ENCODE data around the gene INTS4. TPM values are rescaled to one million over a fixed set of nuclear protein-coding genes. Genes with fewer than 3 reads are reported as not detected.
A peak's percentile ranks its signal among the peaks of the same experiment; 100 is the strongest.

INTS4 gene
- total RNA-seq, 1 donor from 2014 or later = 41.0 TPM

DNA sequence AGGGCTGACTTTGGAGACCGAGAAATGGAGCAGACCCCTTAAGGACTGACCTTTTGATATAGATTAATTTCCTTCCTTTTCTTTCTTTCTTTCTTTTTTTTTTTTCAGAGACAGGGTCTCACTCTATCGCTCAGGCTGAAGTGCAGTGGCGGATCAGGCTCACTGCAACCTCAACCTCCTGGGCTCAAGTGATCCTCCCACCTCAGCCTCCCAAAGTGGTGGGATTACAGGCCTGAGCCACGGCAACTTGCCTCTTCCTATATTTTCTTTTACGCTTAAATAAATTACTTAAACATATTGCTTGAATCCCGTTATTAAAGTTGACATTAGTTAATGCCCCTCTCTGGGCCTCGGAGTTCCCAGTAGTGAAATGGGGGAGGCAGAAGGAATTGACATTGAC lies 29.0 kb upstream of the INTS4 start:
- DNase-seq (ENCODE audit: extremely low spot score in 2 of 2) = no peak
- intact Hi-C loops (cut with DNase I) = no loop called here
- Histone ChIP-seq H3K4me1 (no peaks in the 10 kb centered on the region), H3K27me3 (no peaks in the 10 kb centered on the region), H3K4me3 (peak overlapping the region; percentile 44 to 60), H3K9me3 (no peaks in the 10 kb centered on the region), H3K27ac (no peak overlapping the region), H3K36me3 (no peaks in the 10 kb centered on the region)
- TF ChIP-seq, protein P1, sequence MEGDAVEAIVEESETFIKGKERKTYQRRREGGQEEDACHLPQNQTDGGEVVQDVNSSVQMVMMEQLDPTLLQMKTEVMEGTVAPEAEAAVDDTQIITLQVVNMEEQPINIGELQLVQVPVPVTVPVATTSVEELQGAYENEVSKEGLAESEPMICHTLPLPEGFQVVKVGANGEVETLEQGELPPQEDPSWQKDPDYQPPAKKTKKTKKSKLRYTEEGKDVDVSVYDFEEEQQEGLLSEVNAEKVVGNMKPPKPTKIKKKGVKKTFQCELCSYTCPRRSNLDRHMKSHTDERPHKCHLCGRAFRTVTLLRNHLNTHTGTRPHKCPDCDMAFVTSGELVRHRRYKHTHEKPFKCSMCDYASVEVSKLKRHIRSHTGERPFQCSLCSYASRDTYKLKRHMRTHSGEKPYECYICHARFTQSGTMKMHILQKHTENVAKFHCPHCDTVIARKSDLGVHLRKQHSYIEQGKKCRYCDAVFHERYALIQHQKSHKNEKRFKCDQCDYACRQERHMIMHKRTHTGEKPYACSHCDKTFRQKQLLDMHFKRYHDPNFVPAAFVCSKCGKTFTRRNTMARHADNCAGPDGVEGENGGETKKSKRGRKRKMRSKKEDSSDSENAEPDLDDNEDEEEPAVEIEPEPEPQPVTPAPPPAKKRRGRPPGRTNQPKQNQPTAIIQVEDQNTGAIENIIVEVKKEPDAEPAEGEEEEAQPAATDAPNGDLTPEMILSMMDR (IDR thresholded peaks at IDR 0.05) = no peak
- TF ChIP-seq POLR2AphosphoS5 (IDR thresholded peaks at IDR 0.05; ENCODE audit: insufficient read depth in 1 of 2, low read depth in 1 of 2) = no peak

DNA sequence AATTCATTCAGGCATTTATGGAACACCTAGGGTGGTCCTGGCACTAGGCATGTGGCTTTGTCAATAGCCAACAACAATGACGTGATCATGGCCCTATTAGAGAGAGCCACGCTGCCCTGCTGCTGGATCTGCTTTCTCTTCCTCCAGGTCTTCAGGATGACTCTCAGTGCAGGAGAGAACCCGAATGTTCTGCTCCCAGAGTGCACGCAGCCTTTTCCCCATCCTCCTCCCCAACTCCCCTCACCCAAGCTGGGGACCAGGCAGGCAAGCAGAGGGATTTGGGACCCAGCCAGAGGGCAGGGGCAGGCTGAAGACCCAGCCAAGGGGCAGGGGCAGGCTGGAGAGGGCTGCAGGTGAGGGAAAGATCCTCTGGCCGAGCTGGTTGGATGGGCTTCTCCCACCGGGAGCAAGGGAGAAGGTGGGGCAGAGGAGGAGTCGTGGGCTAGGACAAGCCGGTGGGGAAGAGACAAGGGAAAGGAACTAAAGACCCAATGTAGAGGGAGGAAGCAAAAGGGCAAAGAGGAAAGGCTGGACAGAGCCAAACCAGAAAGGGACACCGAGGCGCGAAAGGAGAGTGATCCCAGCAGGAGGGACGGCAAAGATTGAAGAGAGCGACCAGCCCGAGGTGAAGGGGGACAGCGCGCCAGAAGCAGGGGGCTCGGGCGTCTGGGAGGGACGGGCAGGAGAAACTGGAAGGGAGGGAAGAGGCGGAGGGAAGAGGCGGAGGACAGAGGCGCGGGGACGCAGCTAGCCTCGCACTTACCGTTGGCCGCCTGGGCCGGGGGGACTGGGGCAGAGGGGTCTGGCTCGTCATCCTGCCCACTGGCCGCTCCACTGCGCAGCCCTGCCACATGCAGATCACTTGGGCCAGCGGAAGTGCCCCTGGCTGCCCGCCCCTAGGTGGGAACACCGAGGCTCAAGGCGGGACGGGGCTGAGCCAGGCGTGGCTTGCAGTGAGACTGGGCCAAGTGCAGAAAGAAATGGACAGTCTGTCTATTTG lies 28.2 kb upstream of the INTS4 start, which contains the start of gene KCTD14:
Gene KCTD14, minus strand, starts transcription at position 880 of the 1,000 bp plus-strand sequence. Its CDS starts 27 bp downstream, at position 853.
- H3K27me3 ChIP-seq = no peaks in the 10 kb centered on the region
- TF ChIP-seq POLR2AphosphoS5 (IDR thresholded peaks at IDR 0.05; ENCODE audit: insufficient read depth in 1 of 2, low read depth in 1 of 2) = no peak
- TF ChIP-seq, protein P1 (IDR thresholded peaks at IDR 0.05) = no peak
- TF ChIP-seq POLR2A (IDR thresholded peaks at IDR 0.05) = no peak
- H3K4me1 ChIP-seq = no peaks in the 10 kb centered on the region
- no peak within 1 kb of the TSS for H3K27ac ChIP-seq
- intact Hi-C loops (cut with DNase I) = no loop called here
- peak within 1 kb of the TSS; percentile 44 to 60 for H3K4me3 ChIP-seq
- no peaks in the 10 kb centered on the region for H3K36me3 ChIP-seq
- H3K9me3 ChIP-seq = no peaks in the 10 kb centered on the region
- no peak for DNase-seq (ENCODE audit: extremely low spot score in 2 of 2)

DNA sequence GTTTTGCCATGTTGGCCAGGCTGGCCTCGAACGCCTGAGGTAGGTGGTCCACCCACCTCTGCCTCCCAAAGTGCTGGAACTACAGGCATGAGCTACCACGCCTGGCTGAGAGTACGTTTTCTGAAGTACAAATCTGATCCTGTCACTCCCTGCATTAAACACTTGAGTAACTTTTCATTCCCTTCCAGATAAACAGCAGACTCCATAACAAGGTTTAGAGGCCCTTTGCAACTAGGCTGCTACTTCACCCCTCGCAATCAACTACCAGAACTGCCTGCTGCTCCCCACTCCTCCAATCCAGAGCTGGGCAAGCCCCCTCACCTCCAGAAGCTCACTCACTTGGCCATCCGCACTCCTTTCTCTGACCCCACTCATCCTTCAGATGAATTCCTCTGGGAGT lies 27.1 kb upstream of the INTS4 start:
- intact Hi-C loops (cut with DNase I) = no loop called here
- H3K9me3 ChIP-seq = no peaks in the 10 kb centered on the region
- H3K27me3 ChIP-seq = no peaks in the 10 kb centered on the region
- TF ChIP-seq POLR2A (IDR thresholded peaks at IDR 0.05) (no peak), POLR2AphosphoS5 (IDR thresholded peaks at IDR 0.05; ENCODE audit: insufficient read depth in 1 of 2, low read depth in 1 of 2) (no peak)
- TF ChIP-seq, protein P1 (IDR thresholded peaks at IDR 0.05) = no peak
- no peak overlapping the region for H3K4me3 ChIP-seq
- H3K27ac ChIP-seq = no peak overlapping the region
- H3K36me3 ChIP-seq = no peaks in the 10 kb centered on the region
- DNase-seq (ENCODE audit: extremely low spot score in 2 of 2) = no peak
- H3K4me1 ChIP-seq = no peaks in the 10 kb centered on the region

DNA sequence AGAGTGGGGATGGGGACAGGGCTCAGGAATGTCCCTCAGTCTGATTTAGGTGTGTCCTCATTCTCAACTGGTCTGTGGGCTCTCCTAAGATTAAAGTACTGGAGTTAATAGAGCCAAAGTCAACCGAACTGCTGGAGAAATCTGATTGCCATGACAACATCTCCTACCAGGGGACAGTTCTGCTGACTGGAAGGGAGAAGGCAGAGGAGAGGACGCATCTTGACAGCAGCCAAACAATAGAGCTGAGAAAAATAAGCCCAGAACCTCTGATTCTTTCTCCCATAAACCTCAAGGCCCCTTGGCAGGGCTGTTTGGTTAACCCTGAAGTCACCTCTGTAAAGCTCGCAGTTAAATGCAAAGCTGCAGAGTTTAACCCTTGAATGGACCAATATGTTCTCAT lies 25.8 kb upstream of the INTS4 start:
- intact Hi-C loops (cut with DNase I) = no loop called here
- Histone ChIP-seq H3K4me3 (no peak overlapping the region), H3K9me3 (no peaks in the 10 kb centered on the region), H3K27me3 (no peaks in the 10 kb centered on the region), H3K36me3 (no peaks in the 10 kb centered on the region), H3K27ac (no peak overlapping the region), H3K4me1 (no peaks in the 10 kb centered on the region)
- DNase-seq (ENCODE audit: extremely low spot score in 2 of 2) = no peak
- no peak for TF ChIP-seq POLR2A (IDR thresholded peaks at IDR 0.05)
- TF ChIP-seq, protein P1 (IDR thresholded peaks at IDR 0.05) = no peak
- no peak for TF ChIP-seq POLR2AphosphoS5 (IDR thresholded peaks at IDR 0.05; ENCODE audit: insufficient read depth in 1 of 2, low read depth in 1 of 2)

DNA sequence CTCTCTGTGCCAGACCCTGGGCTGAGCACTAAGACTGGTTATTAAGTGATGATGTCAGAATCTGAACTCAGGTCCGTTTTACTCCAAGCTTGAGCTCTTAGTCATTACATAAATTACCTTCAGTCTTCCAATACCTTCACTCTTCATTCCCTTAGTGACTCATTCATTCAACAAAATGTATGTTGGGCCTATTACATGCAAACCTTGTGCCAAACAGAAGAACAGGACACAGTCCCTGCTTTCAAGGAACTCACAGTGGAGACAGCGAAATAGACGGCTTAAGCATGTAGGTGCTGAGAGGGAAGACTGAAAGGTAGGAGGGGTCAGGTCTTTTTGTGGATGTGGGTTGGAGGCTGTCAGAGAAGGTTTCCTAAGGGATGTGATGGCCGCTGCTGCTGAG lies 25.3 kb upstream of the INTS4 start:
- intact Hi-C loops (cut with DNase I) = no loop called here
- DNase-seq (ENCODE audit: extremely low spot score in 2 of 2) = no peak
- Histone ChIP-seq H3K9me3 (no peaks in the 10 kb centered on the region), H3K27me3 (no peaks in the 10 kb centered on the region), H3K27ac (no peak overlapping the region), H3K4me3 (no peak overlapping the region), H3K36me3 (no peaks in the 10 kb centered on the region), H3K4me1 (no peaks in the 10 kb centered on the region)
- TF ChIP-seq POLR2AphosphoS5 (IDR thresholded peaks at IDR 0.05; ENCODE audit: insufficient read depth in 1 of 2, low read depth in 1 of 2) = no peak
- TF ChIP-seq, protein P1 (IDR thresholded peaks at IDR 0.05) = no peak
- TF ChIP-seq POLR2A (IDR thresholded peaks at IDR 0.05) = no peak
